Gastroesophageal sphincter (tissue), 4 donors: ENCODE data around the gene TBR1. TPM values are rescaled to one million over a fixed set of nuclear protein-coding genes. Genes with fewer than 3 reads are reported as not detected.

Experiments
- ATAC-seq: fragments of 150-250 bp; one replicate; pipeline ENCODE4 v1.9.1; 2016; ENCODE audit warnings: mild to moderate bottlenecking, moderate library complexity
- H3K27ac ChIP-seq, 4 donors: fragments of 200-600 bp; sonication (generic) in 3 of 4; 1 replicate in 3 of 4; 2 replicates in 1 of 4; pipeline ENCODE4 v1.5.1; 2016 to 2019
- H3K27me3 ChIP-seq: fragments of 200-600 bp; sonication (generic); one replicate; pipeline ENCODE4 v1.5.1; 2019
- H3K36me3 ChIP-seq, 2 donors: fragments of 200-600 bp; sonication (generic); one replicate each; pipeline ENCODE4 v1.5.1; 2019; ENCODE audit warnings: control low read depth in 1 of 2
- H3K4me1 ChIP-seq, 3 donors: fragments of 200-600 bp; sonication (generic); 1 replicate in 2 of 3; 2 replicates in 1 of 3; pipeline ENCODE4 v1.5.1; 2016 to 2019; ENCODE audit warnings: control low read depth in 2 of 3
- H3K4me3 ChIP-seq, 2 donors: fragments of 200-600 bp; sonication (generic); one replicate each; pipeline ENCODE4 v1.5.1; 2019; ENCODE audit warnings: mild to moderate bottlenecking in 1 of 2, moderate library complexity in 1 of 2
- H3K9me3 ChIP-seq, 3 donors: fragments of 200-600 bp; sonication (generic); one replicate each; pipeline ENCODE4 v1.5.1; 2017 to 2019; ENCODE audit warnings: control low read depth in 2 of 3
- CTCF ChIP-seq, 4 experiments: fragments of 200-600 bp in 2 of 4; fragments of 450-650 bp in 2 of 4; sonication (generic) in 1 of 4; IDR thresholded peaks; one replicate each; pipeline ENCODE4 v1.5.1; 2017 to 2019; ENCODE audit warnings: antibody characterized with exemption in 4 of 4, mild to moderate bottlenecking in 2 of 4, moderate library complexity in 2 of 4
- EP300 ChIP-seq: sonication (generic); formaldehyde crosslinking; IDR thresholded peaks from one replicate; pipeline ENCODE4 v1.6.1; 2017; ENCODE audit warnings: antibody characterized with exemption, mild to moderate bottlenecking
- POLR2A ChIP-seq, 2 donors: fragments of 450-650 bp; IDR thresholded peaks; one replicate each; pipeline ENCODE4 v1.6.1; 2017; ENCODE audit warnings: antibody characterized with exemption in 2 of 2, mild to moderate bottlenecking in 2 of 2, moderate library complexity in 1 of 2
- POLR2AphosphoS5 ChIP-seq: sonication (generic); formaldehyde crosslinking; IDR thresholded peaks from one replicate; pipeline ENCODE4 v1.6.1; 2017; ENCODE audit warnings: antibody characterized with exemption
- WGBS, 2 donors: methylation state at CpG; one replicate each; pipeline ENCODE4 v1.1.5; 2018; ENCODE audit warnings: low coverage in 1 of 2; 5-methylcytosine and 5-hydroxymethylcytosine counted together
- total RNA-seq, 4 donors: library from RNA; depleted of rRNA; stranded (reverse); fragments of >200 nt; gene quantifications; one replicate each; pipeline ENCODE4 v1.1.0, GENCODE V29; 2016

TBR1 gene
- total RNA-seq, 4 donors from 2014 or later: not detected

DNA sequence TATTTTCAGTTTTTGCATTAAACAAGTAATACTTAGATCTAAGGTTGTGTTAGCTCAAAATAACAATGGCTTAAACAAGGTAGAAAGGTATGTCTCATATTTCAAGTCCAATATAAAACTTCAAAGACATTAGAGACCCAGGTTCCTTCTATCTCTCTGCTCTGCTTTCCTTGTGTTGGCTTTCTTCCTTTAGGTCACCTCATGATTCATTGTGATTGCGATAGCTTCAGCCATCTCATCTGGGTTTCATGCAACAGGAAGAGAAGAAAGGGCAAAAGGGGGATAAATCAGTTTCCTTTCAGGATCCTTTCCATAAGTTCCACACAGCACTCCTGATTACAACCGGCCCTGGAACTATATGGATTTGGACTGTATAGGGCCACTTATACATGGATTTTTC is 16.0 kb upstream of the TBR1 start:
- WGBS, 2 donors: 95 to 100% methylated on average over 1 to 2 of the region's 2 CpGs
- no peak for TF ChIP-seq POLR2A (IDR thresholded peaks at IDR 0.05)
- TF ChIP-seq POLR2AphosphoS5: no peak
- TF ChIP-seq EP300: no peak
- TF ChIP-seq CTCF (IDR thresholded peaks at IDR 0.05): no peak
- Histone ChIP-seq H3K4me1 (no peaks in the 10 kb centered on the region), H3K27me3 (no peaks in the 10 kb centered on the region), H3K4me3 (no peak overlapping the region), H3K9me3 (no peaks in the 10 kb centered on the region), H3K36me3 (peaks cover 0 to 59% of the 10 kb centered on the region in 2 donors), H3K27ac (no peak overlapping the region)
- ATAC-seq: no peak

GRCh38 chr2:161402297-161402696 is 13.8 kb upstream of the TBR1 start:
- H3K9me3 ChIP-seq: no peaks in the 10 kb centered on the region
- 91 to 100% methylated on average over 1 to 4 of the region's 4 CpGs for WGBS, 2 donors
- H3K27me3 ChIP-seq: no peaks in the 10 kb centered on the region
- no peak for TF ChIP-seq POLR2A (IDR thresholded peaks at IDR 0.05)
- no peak for TF ChIP-seq EP300
- TF ChIP-seq POLR2AphosphoS5: no peak
- no peak for TF ChIP-seq CTCF (IDR thresholded peaks at IDR 0.05)
- no peak overlapping the region for H3K4me3 ChIP-seq
- no peak overlapping the region for H3K27ac ChIP-seq
- no peak for ATAC-seq
- H3K36me3 ChIP-seq: peaks cover 0 to 37% of the 10 kb centered on the region in 2 donors
- H3K4me1 ChIP-seq: no peaks in the 10 kb centered on the region

DNA sequence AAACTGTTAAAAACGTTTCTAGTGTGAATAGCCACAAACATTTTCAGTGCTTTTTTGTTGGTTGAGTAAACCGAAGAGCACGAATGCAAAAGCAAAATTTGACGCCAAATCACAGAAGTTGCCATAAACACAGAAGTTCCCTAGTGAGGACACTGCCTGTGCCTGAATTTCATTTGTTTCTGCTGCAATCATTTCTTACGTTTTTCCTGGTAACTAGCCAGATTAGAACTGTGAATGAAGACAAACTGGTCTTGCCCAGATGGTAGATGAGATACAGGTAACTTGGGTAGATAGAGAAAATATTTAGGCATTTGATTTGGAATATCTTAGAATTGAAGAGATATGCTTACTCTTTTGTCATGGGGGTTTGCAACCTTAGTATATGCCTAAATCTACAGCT is 9.8 kb upstream of the TBR1 start:
- H3K27ac ChIP-seq: no peak overlapping the region
- TF ChIP-seq POLR2A (IDR thresholded peaks at IDR 0.05) (no peak), EP300 (no peak), POLR2AphosphoS5 (no peak), CTCF (IDR thresholded peaks at IDR 0.05) (no peak)
- H3K4me3 ChIP-seq: no peak overlapping the region
- peaks cover 0 to 20% of the 10 kb centered on the region in 2 donors for H3K36me3 ChIP-seq
- no peaks in the 10 kb centered on the region for H3K9me3 ChIP-seq
- WGBS, 2 donors: 76 to 89% methylated on average over 5 of the region's 5 CpGs
- H3K27me3 ChIP-seq: no peaks in the 10 kb centered on the region
- no peaks in the 10 kb centered on the region for H3K4me1 ChIP-seq
- no peak for ATAC-seq

DNA sequence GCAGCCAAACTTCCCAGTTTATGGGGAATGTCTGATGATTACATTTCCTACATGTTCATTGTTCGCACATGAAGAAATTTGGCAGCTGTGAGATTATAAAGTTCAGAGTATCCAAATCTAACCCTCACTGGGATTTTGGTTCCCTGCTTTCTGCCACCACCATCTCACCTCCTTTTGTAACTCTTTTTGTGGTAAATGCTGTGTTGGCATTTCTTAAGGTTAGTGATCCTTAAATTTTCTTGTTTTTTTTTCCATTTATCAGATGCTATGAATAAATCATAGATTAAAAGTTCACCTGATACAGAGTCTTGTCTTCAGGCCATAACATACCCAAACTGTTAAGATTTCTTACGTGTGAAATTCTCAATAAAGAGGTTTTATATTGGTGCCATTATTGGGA is 8.5 kb upstream of the TBR1 start:
- no peaks in the 10 kb centered on the region for H3K9me3 ChIP-seq
- peaks cover 0 to 10% of the 10 kb centered on the region in 2 donors for H3K36me3 ChIP-seq
- no peak overlapping the region for H3K27ac ChIP-seq
- 85 to 100% methylated on average over 2 of the region's 2 CpGs for WGBS, 2 donors
- no peak for TF ChIP-seq POLR2AphosphoS5
- TF ChIP-seq CTCF (IDR thresholded peaks at IDR 0.05): no peak
- no peak for TF ChIP-seq EP300
- no peak for TF ChIP-seq POLR2A (IDR thresholded peaks at IDR 0.05)
- H3K4me3 ChIP-seq: no peak overlapping the region
- H3K27me3 ChIP-seq: no peaks in the 10 kb centered on the region
- no peak for ATAC-seq
- H3K4me1 ChIP-seq: no peaks in the 10 kb centered on the region

- Histone ChIP-seq H3K27me3 (peaks cover 8% of the 10 kb centered on the region), H3K9me3 (no peaks in the 10 kb centered on the region), H3K36me3 (peaks cover 0 to 10% of the 10 kb centered on the region in 2 donors), H3K27ac (no peak overlapping the region), H3K4me3 (no peak overlapping the region), H3K4me1 (peaks cover 0 to 7% (median 0%) of the 10 kb centered on the region in 3 donors)
- WGBS, 2 donors: 100% methylated on average over 1 of the region's 1 CpG; no CpG with 5 or more reads in 1 of the 2 donors
- no peak for ATAC-seq
- TF ChIP-seq POLR2A (IDR thresholded peaks at IDR 0.05) (no peak), CTCF (IDR thresholded peaks at IDR 0.05) (no peak), EP300 (no peak), POLR2AphosphoS5 (no peak)
Measured at GRCh38 chr2:161409308-161409907, 6.7 kb upstream of the TBR1 start.
